ENCODE measurements around the gene MATCAP1. TPM values are rescaled to one million over a fixed set of nuclear protein-coding genes. Genes with fewer than 3 reads are reported as not detected.

Gene MATCAP1
- total and polyA plus RNA-seq, 4 donors = 1.5 to 4.8 (median 3.2) TPM

DNA sequence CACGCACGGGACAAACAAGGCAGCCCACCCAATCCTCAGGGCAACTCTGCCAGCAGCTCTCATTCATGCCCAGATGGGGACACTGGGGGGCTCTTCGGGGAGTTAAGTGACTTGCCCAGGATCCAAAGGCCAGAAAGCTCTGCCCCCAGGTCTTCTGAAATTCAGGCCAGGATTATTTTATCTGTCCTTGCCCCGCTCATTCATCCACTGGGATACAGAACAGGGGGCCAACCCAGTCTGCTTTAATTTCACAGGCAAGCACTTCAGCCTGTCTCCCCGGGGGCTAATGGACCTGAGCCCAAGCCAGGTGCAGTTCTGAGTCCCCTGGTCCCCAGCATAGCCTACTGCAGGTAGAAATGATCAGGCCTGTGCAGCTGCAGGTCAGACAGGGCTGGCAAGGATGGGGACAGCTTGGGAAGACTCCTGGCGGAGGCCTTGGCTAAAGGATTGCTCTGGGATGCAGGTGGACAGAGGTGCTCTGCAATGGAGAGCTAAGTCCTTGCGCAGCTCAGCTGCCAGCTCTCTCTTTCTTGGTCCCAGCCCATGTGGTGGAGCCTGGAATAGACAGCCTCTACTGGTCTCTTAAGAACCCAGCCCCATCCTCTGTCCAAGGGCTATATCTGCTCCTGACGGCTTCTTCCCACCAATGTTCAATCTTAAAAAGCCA is 32.2 kb downstream of the MATCAP1 start:
- Histone ChIP-seq H3K4me1 (ENCODE audit: control insufficient read depth in 4 of 4, insufficient read depth in 4 of 4, low read length in 3 of 4) (peaks cover 10 to 27% (median 16%) of the 10 kb centered on the region in 4 donors), H3K9me3 (ENCODE audit: control insufficient read depth in 4 of 4, low read length in 3 of 4) (no peaks in the 10 kb centered on the region), H3K36me3 (ENCODE audit: control insufficient read depth in 4 of 4, insufficient read depth in 3 of 4, low read depth in 1 of 4, low read length in 3 of 4) (peaks cover 9 to 20% (median 15%) of the 10 kb centered on the region in 4 donors), H3K4me3 (ENCODE audit: low read depth in 1 of 3, low read length in 3 of 3) (no peak overlapping the region), H3K9ac (ENCODE audit: low read depth in 1 of 2, low read length in 2 of 2) (no peak overlapping the region), H3K27me3 (ENCODE audit: control insufficient read depth in 4 of 4, insufficient read depth in 4 of 4, low read length in 3 of 4) (no peaks in the 10 kb centered on the region), H3K27ac (ENCODE audit: low read depth in 1 of 2, low read length in 2 of 2) (no peak overlapping the region)
- 58% methylated on average over 8 of the region's 8 CpGs for WGBS
- DNase-seq (ENCODE audit: low spot score) = no peak
- TF ChIP-seq HNF4G (IDR thresholded peaks at IDR 0.05) = no peak
- TF ChIP-seq GABPA (IDR thresholded peaks at IDR 0.05 in 1 of 2, conservative IDR thresholded peaks at IDR 0.05 in 1 of 2) = no peak
- no peak for TF ChIP-seq REST (IDR thresholded peaks at IDR 0.05)
- no peak for TF ChIP-seq SP1 (IDR thresholded peaks at IDR 0.05)
- no peak for TF ChIP-seq TAF1 (conservative IDR thresholded peaks at IDR 0.05)
- TF ChIP-seq, protein P1, sequence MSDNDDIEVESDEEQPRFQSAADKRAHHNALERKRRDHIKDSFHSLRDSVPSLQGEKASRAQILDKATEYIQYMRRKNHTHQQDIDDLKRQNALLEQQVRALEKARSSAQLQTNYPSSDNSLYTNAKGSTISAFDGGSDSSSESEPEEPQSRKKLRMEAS (IDR thresholded peaks at IDR 0.05) = no peak
- TF ChIP-seq NR2F2 (IDR thresholded peaks at IDR 0.05) = no peak
- TF ChIP-seq RXRA (IDR thresholded peaks at IDR 0.05) = no peak
- TF ChIP-seq FOXA1 (IDR thresholded peaks at IDR 0.05) = no peak
- no peak for TF ChIP-seq ATF3 (IDR thresholded peaks at IDR 0.05)
- TF ChIP-seq CTCF (IDR thresholded peaks at IDR 0.05; ENCODE audit: low read depth, low read length, missing input control) = no peak

GRCh38 chr16:67150833-67151396 is 32.8 kb downstream of the MATCAP1 start, which contains the start of gene B3GNT9:
Gene B3GNT9 (minus strand): TSS chr16:67150998. CDS start chr16:67150485, 513 bp downstream.
- Histone ChIP-seq H3K4me1 (ENCODE audit: control insufficient read depth in 4 of 4, insufficient read depth in 4 of 4, low read length in 3 of 4) (peaks cover 10 to 22% (median 16%) of the 10 kb centered on the region in 4 donors), H3K27ac (ENCODE audit: low read depth in 1 of 2, low read length in 2 of 2) (peak within 1 kb of the TSS; percentile 61 to 79), H3K27me3 (ENCODE audit: control insufficient read depth in 4 of 4, insufficient read depth in 4 of 4, low read length in 3 of 4) (no peaks in the 10 kb centered on the region), H3K9me3 (ENCODE audit: control insufficient read depth in 4 of 4, low read length in 3 of 4) (no peaks in the 10 kb centered on the region), H3K36me3 (ENCODE audit: control insufficient read depth in 4 of 4, insufficient read depth in 3 of 4, low read depth in 1 of 4, low read length in 3 of 4) (peaks cover 9 to 27% (median 22%) of the 10 kb centered on the region in 4 donors), H3K9ac (ENCODE audit: low read depth in 1 of 2, low read length in 2 of 2) (no peak within 1 kb of the TSS), H3K4me3 (ENCODE audit: low read depth in 1 of 3, low read length in 3 of 3) (peak within 1 kb of the TSS in 2 of 3 donors; percentile 24 to 54)
- no peak for DNase-seq (ENCODE audit: low spot score)
- 3% methylated on average over 34 of the region's 34 CpGs for WGBS
- TF ChIP-seq JUND (IDR thresholded peaks at IDR 0.05) (no peak), CTCF (IDR thresholded peaks at IDR 0.05; ENCODE audit: low read depth, low read length, missing input control) (no peak), REST (IDR thresholded peaks at IDR 0.05) (no peak), TAF1 (conservative IDR thresholded peaks at IDR 0.05) (no peak), ATF3 (IDR thresholded peaks at IDR 0.05) (no peak), HNF4G (IDR thresholded peaks at IDR 0.05) (no peak), FOXA1 (IDR thresholded peaks at IDR 0.05) (no peak), GABPA (IDR thresholded peaks at IDR 0.05 in 1 of 2, conservative IDR thresholded peaks at IDR 0.05 in 1 of 2) (no peak), RXRA (IDR thresholded peaks at IDR 0.05) (no peak), NR2F2 (IDR thresholded peaks at IDR 0.05) (no peak), FOXA2 (IDR thresholded peaks at IDR 0.05) (no peak), HNF4A (conservative IDR thresholded peaks at IDR 0.05) (no peak)

All from liver (tissue), 9 donors.